Sciatic nerve (tissue), 2 donors: ENCODE data around the gene PLD2. TPM values are rescaled to one million over a fixed set of nuclear protein-coding genes. Genes with fewer than 3 reads are reported as not detected.
A peak's percentile ranks its signal among the peaks of the same experiment; 100 is the strongest.

Experiments used
- ATAC-seq: fragments of 200-7000 bp; cut with Tn5 transposase; one replicate; pipeline ENCODE4 v1.9.1; 2020; ENCODE audit warnings: mild to moderate bottlenecking, moderate library complexity
- DNase-seq: peaks from one replicate; pipeline ENCODE4 v3.0.0-alpha.2; 2020; ENCODE audit warnings: low spot score
- intact Hi-C: fragments of 100-400 bp; cut with DNase I; formaldehyde crosslinking; loops from one replicate; pipeline ENCODE4 v1.14.2; 2022
- total RNA-seq: library from RNA; stranded (reverse); fragmentation: NEBNext Ultra II Directional; extraction: Animal tissue kit (Norgen Biotek cat#: 25700); gene quantifications from one replicate; pipeline ENCODE4 v1.2.1, GENCODE V29; 2021
- donor health status: DM: no; HTN: no; CAD: no.
- donor health status: DM: no; HTN: no; CAD: no.

PLD2 gene
- total RNA-seq, 1 donor from 2014 or later: 47.0 TPM

DNA sequence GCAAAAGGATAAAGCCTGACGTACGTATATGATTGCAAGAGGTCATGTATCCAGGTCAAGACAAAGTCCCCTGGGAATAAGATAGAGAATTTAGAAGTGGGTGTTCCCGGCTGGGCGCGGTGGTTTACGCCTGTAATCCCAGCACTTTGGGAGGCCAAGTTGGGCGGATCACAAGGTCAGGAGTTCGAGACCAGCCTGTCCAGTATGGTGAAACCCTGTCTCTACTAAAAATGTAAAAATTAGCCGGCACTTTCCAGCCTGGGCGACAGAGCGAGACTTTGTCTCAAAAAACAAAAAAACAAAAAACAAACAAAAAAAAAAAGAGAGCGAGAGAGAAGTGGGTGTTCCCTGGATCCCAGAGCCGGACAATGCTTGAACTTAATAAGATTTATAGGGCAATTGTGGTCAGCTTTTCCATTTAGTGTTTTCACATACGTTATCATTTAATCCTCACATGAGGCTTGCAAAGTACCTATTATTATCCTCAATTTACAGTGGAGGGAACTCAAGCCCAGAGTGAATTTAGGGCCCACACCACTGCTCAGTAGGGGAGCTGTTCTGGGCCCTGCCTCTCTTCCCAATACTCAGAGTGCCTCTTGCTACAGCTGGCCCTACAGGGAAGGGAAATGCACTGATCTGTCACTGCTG is 18.7 kb upstream of the PLD2 start:
- no peak for ATAC-seq
- intact Hi-C loops: loop anchor here (5.0 kb wide), 1 partner anchor 104 kb away; no protein-coding TSS in a partner anchor
- DNase-seq: no peak

DNA sequence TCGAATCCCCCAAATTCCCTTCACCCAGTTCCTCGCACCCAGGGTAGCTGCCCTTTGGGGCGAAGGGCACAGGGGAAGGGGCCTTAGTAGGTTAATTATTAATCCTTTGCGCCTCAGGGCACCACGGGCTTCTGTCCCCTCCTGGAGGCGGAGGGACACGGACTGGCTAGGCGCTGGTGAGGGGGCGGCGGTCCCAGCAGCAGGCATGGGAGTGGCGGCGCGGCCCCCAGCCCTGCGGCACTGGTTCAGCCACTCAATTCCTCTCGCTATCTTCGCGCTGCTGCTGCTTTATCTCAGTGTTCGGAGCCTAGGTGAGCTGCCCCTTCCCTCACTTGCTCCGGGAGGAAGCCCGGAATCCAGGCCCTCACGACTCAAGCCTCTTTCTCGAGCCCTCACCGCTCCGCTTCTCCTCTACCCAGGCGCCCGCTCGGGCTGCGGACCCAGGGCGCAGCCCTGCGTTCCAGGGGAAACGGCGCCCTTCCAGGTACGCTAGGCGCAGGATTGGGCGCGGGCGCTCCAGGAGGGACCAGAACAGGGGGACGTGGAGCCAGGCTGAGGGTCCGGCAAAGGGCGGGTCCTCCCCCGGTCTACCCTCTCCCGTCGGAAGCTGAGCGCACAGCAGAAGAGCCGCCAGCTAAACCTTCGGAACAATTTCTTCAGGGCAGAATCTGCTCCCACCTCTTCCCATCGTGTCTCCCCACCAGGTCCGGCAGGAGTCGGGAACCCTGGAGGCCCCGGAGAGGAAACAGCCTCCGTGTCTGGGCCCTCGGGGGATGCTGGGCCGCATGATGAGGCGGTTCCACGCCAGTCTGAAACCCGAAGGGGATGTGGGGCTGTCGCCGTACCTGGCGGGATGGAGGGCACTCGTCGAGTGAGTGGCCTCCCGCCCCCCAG is 17.9 kb upstream of the PLD2 start, which contains the start of gene GLTPD2:
TSS of gene GLTPD2 (plus strand) at position 158 of the 894 bp plus-strand sequence. CDS start at position 206, 48 bp downstream.
- no peak for DNase-seq
- intact Hi-C loops: loop anchor here (5.0 kb wide), 1 partner anchor 103 kb away; no protein-coding TSS in a partner anchor
- no peak for ATAC-seq

DNA sequence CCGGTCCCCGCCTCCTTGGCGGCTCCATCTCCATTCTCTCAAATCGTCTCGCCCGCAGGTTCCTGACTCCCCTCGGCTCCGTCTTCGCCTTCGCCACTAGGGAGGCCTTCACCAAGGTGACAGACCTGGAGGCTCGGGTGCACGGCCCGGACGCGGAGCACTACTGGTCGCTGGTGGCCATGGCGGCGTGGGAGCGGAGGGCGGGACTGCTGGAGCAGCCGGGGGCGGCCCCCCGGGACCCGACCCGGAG is 17.3 kb upstream of the PLD2 start:
- intact Hi-C loops: loop anchor here (5.0 kb wide), 1 partner anchor 103 kb away; no protein-coding TSS in a partner anchor
- ATAC-seq (no peak), DNase-seq (no peak)

DNA sequence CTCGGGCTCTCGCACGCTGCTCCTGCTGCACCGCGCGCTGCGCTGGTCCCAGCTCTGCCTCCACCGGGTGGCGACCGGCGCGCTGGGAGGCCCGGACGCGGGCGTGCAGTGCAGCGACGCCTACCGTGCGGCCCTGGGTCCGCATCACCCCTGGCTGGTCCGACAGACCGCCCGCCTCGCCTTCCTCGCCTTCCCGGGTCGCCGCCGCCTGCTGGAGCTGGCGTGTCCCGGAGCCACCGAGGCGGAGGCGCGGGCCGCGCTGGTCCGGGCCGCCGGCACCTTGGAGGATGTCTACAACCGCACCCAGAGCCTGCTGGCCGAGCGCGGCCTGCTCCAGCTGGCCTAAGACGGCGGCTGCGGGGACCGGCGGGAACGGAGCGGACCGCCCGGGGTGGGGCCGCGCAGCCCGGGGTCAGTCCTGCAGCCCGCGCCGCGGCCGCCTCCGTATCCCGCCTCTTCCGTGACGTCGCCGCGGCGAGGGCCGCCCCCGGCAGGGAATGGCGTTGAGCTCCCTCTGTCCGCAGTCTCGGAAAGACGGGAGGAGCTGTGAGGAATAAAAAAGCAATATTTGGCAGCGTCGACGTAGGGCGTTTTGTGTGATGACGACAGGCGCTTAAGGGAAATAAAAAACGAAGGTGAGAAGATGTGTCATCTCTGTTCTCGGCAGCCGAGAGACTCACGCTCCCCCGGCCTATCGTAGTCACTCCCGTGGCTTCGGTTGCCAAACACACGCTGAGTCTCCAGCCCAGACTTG is 16.8 kb upstream of the PLD2 start:
- intact Hi-C loops: loop anchor here (5.0 kb wide), 1 partner anchor 102 kb away; no protein-coding TSS in a partner anchor
- DNase-seq (peak; percentile 92), ATAC-seq (peak; percentile 89)

DNA sequence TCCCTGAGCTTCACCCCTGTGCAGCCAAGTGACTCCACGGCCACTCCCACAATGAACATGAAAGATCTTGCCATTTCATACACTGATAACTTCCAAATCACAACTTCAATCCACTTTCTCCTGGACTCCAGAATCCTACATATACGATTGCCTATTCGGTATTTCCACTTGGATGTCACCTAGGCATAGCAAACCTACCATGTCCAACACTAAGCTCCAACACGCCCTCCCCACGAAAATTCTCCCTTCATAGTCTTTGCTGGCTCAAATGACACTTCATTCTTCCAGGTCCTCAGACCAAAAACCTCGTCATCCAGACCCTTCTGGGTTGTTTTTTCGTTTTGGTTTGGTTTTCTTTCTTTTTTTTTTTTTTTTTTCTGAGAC is 16.3 kb upstream of the PLD2 start:
- intact Hi-C loops: no loop called here

DNA sequence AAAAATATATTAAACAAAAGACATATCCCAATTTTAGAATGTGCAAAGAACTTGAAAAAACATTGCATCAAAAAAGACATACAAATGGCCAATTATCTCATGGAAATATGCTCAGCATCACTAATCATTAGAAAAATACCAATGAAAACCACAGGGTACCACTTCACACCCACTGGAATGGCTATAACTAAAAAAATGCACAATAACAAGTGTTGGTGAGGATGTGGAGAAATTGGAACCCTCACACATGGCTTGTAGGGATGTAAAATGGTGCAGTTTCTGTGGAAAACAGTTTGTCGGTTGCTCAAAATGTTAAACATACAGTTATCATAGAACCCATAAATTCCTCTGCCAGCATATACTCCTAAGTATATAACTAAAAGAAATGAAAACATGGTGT is 11.8 kb upstream of the PLD2 start:
- intact Hi-C loops: no loop called here
- no peak for DNase-seq
- no peak for ATAC-seq

More for the DNA sequence above, 16.3 kb upstream of the PLD2 start:
- ATAC-seq (no peak), DNase-seq (no peak)

DNA sequence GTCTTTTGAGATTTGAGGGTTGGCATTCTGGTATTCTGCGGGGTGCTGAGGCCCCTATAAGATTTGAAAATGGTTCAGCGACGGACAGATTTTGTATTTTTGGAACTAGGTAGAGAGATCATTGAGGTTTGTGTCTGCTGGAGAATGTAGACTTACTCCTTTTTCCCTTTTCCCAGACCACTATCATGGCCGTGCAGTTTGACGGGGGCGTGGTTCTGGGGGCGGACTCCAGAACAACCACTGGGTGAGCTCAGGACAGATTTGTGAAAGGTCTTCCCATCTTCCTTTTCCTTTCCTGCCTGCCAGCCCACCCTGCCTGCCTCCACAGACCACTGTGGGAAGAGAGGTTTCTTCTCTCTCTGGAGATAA is 10.4 kb upstream of the PLD2 start:
- ATAC-seq (no peak), DNase-seq (no peak)
- intact Hi-C loops: no loop called here

DNA sequence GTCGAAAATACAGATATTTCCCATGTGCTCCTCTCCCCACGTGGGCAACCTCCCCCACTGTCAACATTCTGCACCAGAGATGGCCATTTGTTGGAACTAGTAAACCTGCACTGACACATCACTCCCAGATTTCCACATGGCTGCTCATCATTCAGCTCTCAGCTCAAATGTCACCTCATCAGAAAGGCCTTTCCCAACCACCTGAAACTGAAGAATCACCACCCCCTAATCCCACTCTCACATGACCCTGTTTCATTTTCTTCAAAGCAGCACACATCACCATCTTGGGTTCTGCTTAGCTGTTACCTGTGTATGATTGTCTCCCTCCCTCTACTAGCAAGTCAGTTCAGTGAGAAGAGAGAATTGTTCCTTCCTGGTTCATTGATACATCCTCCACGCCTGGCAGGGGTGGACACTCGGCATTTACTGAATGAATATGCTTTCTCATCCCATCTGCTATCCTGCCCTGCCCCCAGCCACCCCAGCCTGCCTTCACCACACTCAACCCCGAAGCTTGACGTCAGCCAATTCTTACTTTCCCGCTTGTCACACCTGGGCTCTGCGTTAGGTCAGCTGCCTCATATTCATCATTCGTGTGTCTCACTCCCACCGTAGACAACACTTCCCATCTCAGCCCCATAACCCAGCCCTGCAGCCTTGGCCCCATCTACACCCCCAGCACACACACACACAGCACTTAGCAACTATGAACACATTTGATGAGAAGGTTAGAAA is 6.3 kb upstream of the PLD2 start:
- intact Hi-C loops: no loop called here
- ATAC-seq: no peak
- no peak for DNase-seq

DNA sequence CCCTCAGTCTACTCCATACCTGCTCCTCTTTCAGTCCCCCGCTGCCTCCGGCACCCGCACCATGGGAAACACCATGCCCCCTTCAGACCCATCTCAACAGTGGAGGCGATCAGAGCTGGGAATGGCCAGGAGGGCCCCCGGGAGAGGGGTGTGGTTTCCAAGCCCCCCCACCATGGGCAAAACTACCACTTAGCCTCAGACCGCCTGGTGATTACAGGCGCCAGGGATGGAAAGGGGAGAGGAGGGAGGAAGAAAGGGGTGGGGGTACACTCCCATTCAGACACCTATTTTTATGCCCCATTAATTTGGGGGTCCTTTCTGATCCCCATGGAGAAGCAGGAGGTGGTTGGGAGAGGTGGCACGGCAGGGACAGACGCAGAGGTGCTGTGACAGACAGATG is 4.7 kb upstream of the PLD2 start, which contains the start of gene C17orf114:
TSS of gene C17orf114 (minus strand) at position 101 of the 400 bp plus-strand sequence.
- ATAC-seq (no peak), DNase-seq (no peak)
- intact Hi-C loops: no loop called here

DNA sequence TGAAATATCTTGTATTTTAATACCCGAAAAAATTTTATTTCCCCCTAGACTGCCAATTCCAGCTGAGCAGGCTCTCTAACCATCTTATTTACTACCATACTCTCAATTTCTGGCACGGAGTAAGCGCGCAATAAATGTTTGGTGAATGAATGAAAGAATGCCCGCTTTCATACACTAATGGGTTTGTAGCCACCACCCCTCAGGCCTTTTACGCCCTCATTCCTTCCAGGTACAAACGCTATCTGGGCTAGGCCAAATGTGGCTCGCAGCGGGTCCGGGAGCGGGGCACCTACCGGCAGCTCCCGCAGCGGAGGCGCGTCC is 536 bp upstream of the PLD2 start:
- DNase-seq (no peak), ATAC-seq (no peak)
- intact Hi-C loops: no loop called here

DNA sequence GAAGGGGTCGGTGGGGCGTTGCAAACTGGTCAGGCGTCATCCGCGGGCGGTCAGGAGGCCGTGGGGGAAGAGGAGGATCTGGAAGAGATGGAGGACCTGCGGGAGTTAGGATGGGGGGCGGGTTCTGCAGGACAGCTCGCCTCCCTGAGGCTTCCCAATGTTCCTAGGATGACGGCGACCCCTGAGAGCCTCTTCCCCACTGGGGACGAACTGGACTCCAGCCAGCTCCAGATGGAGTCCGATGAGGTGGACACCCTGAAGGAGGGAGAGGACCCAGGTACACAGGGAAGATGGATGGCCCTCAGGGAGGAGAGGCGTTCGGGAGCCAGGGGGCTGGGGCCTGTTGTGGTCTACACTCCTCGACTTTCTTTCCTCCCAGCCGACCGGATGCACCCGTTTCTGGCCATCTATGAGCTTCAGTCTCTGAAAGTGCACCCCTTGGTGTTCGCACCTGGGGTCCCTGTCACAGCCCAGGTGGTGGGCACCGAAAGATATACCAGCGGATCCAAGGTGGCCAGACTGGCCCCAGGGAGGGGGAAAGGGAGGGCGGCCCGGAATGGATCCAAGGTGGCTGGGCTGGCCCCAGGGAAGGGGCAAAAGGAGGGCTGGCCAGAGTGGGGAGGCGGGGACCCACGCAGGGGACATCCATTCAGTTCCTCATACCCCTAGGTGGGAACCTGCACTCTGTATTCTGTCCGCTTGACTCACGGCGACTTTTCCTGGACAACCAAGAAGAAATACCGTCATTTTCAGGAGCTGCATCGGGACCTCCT is 839 bp downstream of the PLD2 start:
- intact Hi-C loops: no loop called here
- DNase-seq (peak; percentile 64), ATAC-seq (peak; percentile 21)

DNA sequence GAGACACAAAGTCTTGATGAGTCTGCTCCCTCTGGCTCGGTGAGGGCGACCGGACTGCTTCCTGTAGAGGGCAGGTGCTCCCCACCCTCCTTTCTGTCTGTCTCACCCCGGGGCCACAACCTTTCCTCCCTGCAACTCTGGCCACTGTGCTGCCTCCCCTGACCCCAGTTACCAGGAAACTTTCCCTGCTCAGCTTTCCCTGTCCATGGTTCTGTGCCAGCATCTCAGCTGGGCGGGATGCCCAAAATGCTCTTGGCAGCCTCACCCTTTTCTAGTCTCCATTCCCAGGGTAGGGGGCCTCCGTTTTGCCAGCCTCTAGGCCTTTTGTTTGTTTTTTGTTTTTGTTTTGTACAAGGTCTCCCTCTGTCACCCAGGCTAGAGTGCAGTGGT is 1.4 kb downstream of the PLD2 start:
- DNase-seq (peak; percentile 70), ATAC-seq (peak; percentile 20)
- intact Hi-C loops: no loop called here

DNA sequence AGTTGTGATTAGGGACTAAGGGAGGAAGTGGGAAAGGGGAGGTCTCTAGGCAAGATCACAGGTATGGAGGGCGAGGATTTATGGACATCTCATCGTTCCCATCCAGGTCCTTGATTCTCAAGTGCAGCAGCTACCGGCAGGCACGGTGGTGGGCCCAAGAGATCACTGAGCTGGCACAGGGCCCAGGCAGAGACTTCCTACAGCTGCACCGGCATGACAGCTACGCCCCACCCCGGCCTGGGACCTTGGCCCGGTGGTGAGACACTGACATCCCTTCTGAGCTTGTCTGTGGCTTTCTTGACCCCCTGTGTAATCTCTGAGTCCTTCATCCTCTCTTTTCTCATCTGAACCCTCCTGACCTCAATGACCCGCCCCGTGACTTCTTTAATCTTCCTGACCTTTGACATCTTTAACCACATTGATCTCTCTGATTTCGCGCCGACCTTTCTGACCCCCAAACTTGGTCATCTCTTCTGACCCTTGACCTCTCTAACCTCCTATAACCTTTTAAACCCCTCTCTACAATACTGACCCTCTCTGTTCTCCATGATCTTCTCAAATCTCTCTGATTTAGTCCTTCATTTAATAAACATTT is 3.8 kb downstream of the PLD2 start:
- ATAC-seq (no peak), DNase-seq (no peak)
- intact Hi-C loops: no loop called here

DNA sequence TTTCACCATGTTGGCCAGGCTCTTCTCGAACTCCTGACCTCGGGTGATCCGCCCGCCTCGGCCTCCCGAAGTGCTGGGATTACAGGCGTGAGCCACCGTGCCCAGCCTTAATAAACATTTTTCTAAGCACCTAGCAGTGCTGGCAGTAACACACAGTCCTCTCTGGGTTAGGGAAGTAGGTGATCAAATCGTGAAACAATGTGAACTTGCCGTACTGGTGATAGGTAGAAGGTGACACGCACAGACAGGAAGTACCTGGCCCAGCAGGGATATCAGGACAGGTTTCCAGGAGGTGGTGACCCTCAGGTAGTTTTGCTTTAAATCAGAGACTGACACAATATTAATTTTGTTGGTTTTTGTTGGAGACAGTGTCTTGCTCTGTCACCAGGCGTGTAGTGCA is 4.5 kb downstream of the PLD2 start:
- intact Hi-C loops: no loop called here
- ATAC-seq: no peak
- no peak for DNase-seq

DNA sequence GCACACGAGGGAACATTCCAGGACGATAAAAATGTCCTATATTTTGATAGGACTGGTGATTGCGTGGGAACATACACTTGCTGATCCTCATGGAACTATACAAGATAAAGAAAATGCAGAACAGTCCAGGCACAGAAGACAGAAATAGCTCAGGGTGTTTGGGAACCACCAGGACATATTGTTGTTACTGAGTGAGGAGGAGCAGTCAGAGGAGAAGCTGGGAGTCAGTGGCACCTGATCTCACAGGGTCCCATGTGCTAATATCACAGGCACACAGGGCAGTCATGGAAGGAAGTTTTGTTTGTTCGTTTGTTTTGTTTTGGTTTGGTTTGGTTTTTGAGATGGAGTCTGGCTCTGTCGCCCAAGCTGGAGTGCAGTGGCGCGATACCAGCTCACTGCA is 5.7 kb downstream of the PLD2 start:
- DNase-seq (no peak), ATAC-seq (no peak)
- intact Hi-C loops: no loop called here

DNA sequence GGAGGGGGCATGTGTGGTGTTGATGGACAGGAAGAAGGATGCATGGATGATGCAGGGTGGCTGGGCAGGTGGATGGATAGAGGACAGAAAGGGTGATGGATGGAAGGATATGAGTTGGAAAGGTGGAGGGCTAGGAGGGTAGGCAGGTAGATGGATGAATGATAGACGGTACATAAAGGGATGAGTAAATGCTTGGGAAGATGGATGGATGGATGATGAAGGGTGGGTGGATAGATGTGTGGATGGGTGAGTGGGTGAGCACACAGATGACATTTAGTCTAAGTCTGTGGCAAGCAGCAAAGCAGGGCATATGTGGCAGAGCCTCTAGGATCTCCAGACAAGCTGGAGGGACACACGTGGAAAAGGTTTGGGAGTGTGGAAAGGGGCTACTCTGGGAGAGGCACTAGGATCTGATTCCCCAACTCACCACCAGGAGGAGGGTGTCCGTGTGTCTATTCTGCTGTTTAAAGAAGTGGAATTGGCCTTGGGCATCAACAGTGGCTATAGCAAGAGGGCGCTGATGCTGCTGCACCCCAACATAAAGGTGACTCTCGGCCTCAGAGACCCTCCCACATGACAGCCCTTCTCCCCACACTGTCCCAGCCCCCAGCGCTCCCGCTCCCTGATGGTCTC is 8.2 kb downstream of the PLD2 start:
- DNase-seq: no peak
- intact Hi-C loops: no loop called here
- no peak for ATAC-seq

DNA sequence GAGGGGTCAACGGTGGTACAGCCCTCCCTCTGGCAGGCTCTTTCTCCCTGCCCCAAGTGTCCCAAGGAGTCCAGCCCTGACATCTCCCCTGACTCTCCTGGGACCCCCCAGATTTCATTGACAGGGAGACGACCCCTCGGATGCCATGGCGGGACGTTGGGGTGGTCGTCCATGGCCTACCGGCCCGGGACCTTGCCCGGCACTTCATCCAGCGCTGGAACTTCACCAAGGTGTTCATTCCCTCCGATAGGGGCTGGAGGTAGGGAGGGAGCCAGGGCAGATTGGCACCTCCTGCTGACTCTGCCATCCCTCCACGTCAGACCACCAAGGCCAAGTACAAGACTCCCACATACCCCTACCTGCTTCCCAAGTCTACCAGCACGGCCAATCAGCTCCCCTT is 9.9 kb downstream of the PLD2 start:
- intact Hi-C loops: no loop called here
- DNase-seq: no peak
- ATAC-seq: no peak

DNA sequence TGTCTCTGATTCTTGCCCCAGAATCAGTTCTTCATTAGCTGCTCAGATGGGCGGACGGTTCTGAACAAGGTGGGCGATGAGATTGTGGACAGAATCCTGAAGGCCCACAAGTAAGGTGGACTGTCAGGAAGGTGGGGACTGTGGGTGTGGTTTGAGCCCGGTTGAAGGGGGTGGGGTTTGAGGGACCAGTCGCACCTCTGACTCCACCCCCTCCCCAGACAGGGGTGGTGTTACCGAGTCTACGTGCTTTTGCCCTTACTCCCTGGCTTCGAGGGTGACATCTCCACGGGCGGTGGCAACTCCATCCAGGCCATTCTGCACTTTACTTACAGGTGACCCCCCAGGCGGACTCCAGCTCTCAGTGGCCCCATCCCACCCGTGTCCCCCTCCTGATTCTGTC is 11.3 kb downstream of the PLD2 start:
- no peak for ATAC-seq
- no peak for DNase-seq
- intact Hi-C loops: no loop called here
